Erythroblast (primary cell): Measurements from ENCODE around the gene GPR68.

ENCODE experiments used
- GATA1 ChIP-seq: IDR thresholded peaks from 2 replicates; pipeline ENCODE4 v1.6.1; 2011; ENCODE audit warnings: low read depth, mild to moderate bottlenecking, control low read depth, low read length, moderate library complexity
- POLR2A ChIP-seq: IDR thresholded peaks from 2 replicates; pipeline ENCODE4 v1.6.1; 2011; ENCODE audit warnings: mild to moderate bottlenecking, low read length

- TF ChIP-seq POLR2A (no peak), GATA1 (no peak)
Measured at GRCh38 chr14:91244501-91244901, at the start of gene GPR68.
